ENCODE measurements around the gene RSPO1.
A peak's percentile ranks its signal among the peaks of the same experiment; 100 is the strongest.
"Not testable (repeated sequence)": the region's sequence is repeated elsewhere in the genome, so short reads cannot be mapped to it uniquely, and the experiment has no call there.

Gene RSPO1, protein sequence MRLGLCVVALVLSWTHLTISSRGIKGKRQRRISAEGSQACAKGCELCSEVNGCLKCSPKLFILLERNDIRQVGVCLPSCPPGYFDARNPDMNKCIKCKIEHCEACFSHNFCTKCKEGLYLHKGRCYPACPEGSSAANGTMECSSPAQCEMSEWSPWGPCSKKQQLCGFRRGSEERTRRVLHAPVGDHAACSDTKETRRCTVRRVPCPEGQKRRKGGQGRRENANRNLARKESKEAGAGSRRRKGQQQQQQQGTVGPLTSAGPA

DNA sequence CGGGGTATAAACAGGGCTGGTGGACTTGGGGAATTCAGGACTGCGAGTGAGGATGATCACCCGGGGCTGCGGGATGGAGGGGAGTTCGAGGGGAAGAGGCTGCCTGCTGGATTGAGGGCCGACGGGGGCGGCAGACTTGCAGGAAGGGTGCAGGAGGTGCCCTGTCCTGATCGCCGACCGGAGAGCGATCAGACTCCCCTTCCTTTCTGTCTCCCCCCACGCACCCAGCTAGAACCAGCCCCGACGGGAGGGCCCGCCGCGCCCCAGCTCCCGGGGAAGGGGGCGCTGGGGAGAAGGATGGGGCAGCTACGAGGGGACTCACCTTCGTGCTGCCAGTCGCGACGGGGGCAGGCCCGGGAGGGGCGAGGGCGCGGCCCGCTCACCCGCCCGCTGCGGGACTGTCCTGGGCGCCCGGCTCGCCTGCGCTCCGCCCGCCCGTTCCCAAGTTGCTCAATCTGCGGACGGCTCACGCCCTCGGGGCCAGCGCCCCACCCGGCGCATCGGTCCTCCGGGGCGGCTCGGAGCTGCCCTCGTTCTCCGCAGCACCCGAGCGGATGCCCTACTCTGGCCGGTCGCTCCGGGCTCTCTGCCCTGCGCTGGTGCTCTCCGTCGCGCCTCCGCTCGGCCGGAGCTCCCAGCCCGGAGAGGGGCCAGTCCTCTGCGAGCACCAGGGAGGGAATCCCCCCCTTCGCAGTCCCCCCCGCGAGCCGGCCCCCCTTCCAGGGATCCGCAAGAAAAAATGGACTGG lies at the start of gene RSPO1:
TSS of gene RSPO1 (minus strand) at position 649 of the 748 bp plus-strand sequence. CDS start 5,231 bp downstream, outside the sequence.
- no peak for DNase-seq (ENCODE audit: low read depth)

DNA sequence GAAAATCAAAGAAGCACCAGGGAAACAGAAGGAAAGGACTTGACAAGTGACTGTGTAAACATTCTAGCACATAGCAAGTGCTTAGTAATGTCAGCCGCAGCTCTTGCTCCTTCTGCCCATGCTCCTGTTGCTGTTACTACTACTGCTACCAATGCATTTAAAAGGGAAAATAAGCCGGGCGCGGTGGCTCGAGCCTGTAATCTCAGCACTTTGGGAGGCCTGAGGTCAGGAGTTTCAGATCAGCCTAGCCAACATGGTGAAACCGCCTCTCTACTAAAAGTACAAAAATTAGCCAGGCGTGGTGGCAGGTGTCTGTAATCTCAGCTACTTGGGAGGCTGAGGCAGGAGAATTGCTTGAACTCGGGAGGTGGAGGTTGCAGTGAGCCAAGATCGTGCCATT lies 49.5 kb upstream of the RSPO1 start:
- not testable (repeated sequence) for DNase-seq (ENCODE audit: low read depth)

DNA sequence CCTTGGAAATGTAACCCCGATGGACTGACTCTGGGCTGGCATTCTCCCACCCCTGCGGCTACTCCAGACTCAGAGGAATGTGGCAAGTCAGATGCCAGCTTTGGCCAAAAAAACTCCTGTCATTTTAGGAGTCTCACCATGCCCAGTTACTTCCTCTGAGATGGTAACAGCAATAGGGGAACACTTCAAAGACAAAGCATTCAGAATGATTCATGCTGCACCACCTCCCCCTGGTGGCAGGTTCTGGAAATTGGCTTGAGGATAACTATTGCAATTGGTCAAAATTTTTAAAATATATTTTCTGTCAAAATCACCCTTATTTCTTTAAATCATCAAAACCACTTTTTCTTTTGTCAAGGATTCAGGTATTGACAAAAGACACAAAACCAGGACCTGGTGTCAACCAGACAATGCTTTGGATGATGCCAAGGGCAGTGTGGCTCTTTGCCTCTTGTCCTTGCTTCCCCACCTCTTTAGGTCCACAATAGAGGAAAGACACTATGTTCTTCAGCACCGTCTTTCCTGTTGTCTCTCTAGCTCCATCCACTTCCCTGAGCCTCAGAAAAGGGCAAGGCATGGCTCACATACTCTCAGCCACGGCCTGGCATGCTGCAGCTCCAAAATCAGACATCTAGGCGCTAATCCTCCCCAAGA lies 47.8 kb upstream of the RSPO1 start:
- DNase-seq (ENCODE audit: low read depth): peak; percentile 59

DNA sequence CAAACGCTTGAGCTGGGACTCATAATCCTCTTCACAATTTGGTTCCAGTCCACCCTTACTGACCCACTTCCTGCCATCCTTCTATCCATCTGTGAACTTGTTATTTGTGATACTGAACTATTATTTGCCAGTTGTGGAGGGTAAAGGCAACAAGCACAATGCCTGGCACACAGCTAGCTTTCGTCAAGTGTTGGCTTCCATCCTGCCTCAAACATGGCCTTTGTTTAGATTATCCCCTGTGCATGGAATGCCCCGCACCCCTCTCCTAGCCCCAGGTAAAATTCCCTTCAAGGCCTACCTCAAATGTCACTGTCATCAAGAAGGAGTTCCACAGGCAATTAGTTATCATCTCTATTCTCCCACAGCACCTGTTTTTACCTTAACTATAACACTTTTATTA lies 46.2 kb upstream of the RSPO1 start:
- DNase-seq (ENCODE audit: low read depth): no peak

DNA sequence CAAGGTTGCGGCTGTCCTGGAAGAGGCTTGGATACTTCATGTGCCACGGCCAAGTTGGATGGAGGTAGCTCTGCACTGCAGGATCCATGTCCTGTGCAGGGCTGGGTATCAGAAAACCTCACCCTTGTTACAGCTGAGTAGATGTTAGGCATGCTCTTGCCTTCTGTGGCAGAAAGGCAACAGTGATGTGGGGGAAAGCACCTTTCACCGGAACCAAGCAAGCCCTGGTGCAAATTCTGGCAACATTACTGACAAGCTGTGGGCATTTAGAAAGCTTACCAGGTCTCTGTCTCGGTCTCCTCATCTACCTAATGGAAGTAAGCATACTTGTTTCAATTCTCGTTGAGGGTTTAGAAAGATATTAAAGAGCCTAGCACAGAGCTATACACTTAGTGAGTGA lies 43.1 kb upstream of the RSPO1 start:
- DNase-seq (ENCODE audit: low read depth): no peak

DNA sequence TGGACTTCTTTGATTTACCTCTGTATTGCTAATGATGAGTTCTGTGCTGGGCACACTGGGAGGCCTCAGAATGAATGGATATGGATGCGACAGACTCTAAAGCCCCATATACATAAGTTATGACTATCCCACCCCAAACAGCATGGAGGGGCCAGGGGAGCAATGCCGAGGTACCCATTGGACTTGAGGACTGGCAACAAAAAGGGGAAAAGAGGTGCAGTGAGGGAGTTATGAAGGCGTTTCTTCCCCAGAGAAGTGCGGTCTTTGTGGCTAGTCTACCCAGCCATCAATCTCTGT lies 42.4 kb upstream of the RSPO1 start:
- DNase-seq (ENCODE audit: low read depth): no peak

DNA sequence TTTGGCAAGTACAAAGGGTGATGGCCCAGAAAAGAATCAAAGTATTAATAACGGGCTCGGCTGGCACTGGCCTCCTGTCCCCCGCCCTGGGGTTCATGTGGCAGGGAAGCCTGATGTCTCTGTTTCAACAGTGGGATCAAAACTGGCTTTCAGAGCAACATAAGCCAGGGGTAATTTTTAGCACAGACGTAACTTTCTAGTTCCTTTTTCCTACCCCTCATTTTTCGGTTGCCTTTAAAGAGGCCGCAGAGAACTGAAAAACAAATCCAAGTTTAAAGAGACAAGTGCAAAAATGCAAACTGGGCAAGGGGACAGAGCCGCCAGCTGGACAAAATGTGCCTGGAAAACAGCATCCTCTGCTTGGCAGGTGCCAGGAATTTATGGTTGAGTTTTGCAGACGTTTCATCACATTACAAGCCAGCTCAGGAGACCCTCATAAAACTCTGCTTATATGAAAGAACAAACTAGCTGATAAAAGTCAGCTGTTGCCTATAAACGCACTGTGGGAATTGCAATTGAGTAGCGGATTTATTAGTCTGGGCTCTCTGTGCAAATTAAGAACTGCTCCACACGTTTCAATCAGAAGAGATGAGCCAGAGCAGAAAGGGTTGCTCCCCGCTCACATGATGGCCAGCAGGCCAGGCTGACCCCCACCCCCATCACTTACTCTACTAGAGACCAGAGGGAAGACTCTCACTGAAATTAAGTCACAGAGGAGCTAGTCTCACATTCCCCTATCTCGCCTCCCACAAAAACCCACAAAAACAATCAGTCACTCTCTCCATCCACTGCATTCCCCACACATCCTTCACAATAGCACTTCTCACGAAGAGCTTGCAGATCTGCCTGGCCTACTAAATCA lies 41.8 kb upstream of the RSPO1 start:
- no peak for DNase-seq (ENCODE audit: low read depth)

DNA sequence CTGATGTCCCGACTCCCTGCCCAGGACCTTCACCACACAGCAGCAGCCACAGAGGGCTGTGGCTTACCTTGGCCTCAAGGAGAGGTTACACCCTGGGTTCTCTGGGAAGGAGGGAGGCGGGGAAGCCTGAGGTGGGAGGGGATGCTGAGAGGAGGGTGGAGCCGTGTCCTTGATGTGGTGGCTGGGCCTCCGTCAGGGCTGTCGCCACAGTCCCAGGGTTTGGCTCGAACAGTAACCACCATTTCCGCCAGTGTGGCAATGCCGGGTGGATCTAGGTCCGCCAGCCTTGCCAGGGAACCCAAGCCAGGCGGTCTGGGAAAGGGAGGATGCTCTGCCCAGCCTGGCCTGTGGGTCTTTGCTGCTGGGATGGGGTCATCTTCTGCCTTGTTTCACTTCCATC lies 39.2 kb upstream of the RSPO1 start:
- DNase-seq (ENCODE audit: low read depth): no peak

DNA sequence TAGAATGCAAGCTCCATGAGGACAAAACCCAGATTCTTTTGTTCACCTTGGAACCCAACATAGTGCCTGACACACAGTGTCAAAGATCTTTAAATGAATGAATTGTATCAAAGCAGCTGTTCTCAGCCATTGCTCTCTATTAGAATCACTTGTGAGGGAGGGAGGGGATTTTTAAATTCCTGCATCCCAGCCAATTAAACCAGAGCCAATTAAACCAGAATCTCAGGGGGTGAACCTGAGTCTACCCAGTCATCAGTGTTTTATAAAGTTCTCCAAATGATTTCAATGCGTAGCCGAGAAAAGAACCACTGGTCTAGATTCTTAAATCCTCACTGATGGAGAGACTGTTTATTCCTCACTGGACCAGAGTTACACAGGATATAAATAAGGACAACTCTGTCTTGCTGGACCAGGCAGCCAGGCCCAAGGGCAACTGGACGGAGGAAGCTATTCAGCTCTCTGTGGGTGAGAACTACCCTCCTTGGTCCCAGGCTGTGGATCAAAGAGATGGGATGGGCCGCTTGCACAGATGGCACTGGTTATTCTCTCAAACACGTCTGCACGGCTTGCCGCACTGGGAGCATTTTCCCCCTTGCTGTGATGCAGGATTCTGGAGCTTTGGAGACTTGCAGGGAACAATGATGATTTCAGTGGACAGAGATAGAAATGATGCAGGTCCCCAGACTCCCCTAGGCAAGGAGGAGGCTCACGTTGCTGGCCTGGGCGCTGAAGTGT lies 37.6 kb upstream of the RSPO1 start:
- DNase-seq (ENCODE audit: low read depth): no peak

DNA sequence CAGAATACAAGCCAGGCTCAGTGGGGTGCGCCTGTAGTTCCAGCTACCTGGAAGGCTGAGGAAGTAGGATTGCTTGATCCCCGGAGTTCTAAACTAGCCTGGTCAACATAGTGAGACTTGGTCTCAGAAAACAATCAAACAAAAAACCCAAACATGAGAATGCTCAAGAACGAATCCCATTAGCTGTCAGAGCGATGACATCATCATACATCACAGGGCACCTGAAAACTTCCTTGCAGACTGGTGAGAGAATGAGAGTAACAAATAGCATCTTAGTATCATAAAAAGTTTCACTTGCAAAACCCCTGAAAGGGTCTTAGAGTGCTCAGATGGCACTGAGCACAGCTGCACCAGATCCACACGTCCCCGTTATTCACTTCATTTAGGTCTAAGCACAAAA lies 36.6 kb upstream of the RSPO1 start:
- no peak for DNase-seq (ENCODE audit: low read depth)

DNA sequence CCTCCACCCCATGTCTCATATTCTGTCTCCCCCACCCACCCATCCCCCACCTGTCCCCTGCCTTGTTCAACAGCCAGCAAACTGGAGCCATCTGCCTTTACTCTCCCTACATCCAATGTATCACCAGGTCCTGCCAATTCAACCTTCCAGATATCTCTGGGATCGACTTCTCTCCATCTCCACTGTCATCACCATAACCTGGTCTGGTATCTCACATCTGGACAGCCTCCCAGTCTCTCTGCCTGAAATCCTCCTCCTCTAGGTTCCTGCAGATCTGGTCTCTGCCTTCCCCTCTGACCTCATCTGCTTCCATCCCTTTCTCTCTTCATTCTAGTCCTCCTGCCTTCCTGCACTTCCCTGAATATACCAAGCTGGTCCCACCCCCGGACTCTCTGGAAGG lies 35.4 kb upstream of the RSPO1 start:
- no peak for DNase-seq (ENCODE audit: low read depth)

DNA sequence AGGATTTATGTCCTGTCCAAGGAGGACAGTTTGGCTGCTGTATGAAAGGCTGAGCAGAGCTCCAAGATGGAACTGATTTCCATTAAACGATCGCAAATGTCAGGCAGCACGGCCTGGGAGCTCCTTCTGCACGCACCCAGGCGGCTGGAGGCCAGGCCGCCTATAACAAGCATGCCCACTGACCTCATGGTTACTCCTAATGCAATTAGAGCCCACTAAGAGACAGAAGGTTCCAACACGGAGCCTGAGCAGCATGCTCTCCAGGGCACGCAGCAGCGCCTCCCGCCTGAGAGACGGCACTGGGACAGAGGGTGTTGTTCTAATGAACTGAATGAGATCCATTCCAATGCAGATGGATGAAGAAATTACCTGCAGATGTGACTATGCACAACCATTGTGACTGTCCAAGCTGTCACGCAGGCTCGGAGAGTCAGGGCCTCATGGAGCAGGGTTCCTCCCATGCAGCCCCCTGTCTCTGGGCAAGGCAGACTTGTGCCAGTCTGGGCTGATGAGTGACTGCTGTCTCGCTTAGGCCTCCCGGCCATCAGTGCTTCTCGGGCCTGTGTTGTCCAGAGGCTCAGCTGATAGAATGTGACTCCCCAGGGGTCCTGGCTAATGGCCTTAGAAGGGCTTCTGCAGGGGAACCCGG lies 32.5 kb upstream of the RSPO1 start:
- no peak for DNase-seq (ENCODE audit: low read depth)

DNA sequence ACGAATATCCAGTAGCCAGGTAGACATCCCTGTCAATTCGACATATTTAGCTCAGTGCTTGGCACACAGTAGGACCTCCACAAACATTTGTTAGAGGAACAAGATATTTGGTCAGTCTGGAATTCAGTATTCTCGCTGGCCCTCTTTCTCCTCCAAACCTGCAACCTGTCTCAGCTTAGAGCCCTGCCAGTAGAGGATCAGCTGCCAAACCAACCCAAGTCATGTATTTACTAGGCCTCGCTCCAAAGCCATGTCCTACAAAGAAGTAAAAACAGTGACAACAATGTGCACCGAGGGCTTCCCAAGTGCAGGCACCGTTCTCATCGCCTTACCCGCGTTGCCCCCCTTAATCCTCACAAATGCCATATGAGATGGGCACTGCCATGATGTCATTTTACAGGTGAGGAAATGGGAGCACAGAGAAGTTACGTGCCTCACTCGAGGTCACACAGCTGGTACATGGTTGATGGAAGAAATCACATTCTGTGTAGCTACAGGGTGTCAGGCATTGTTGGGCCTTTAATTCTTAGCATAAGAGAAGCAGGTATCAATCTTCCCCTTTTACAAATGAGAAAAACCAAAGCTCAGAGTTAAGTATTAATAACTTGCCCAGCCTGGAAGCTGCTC lies 31.7 kb upstream of the RSPO1 start:
- no peak for DNase-seq (ENCODE audit: low read depth)

DNA sequence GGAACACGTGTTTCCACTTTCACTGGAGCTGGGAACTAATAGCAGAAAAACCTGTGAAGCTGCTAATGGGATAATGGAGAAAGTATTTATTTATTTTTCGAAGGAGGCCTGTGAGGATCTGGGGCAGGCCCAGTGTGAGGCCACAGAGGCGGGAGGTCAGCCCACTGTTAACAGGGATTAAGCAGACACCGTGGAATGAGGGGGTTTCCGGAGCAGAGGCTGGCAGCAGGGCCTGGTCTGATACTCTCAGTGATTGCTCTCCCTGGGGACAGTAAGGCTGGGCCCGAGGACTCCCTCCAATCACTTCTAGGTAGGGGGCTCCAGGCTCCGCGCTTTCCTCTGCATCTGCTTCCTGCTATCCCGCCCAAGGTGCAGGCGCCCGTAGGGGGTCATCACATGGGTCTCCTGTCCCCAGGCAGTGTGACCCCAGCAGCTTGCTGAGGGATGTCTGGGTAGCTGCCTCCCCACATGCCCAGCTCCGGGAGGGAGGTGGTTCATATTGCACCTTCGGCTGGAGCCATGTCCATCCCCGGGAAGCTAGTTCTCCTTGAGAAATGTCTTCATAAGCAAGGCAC lies 28.8 kb upstream of the RSPO1 start:
- no peak for DNase-seq (ENCODE audit: low read depth)

DNA sequence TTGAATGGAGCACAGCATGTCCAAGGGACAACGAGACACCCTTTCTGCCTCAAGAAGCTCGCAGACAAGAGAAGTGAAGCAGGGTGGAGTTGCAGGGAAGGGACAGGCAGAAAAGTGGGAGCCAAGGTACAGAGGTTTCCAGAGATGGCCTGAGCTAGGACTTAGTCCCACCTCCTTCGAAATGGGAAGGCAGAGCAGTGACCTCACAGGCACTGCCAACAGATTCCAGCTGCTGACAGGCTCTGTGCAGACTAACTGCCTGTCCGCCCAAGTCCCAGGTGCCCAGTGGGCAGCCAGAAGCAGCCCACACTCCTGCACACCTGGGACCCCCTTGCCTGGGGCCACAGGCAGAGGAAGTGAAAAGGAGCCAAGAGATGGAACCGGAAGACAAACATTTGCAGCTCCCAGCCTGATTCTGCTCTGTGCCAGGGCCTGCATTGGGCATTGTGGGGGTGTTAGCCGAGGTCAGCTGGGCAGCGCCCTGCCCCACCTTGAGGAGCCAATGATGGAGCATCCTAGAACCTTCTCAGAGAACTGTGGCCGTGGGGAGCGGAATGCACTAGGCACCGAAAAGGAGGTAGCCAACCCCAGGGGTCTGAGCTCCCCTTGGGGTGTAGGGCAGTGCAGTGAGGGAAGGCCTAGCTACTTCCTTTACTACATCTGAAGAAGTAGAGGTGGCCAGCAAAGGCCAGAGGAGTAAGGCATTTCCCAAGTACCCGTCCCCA lies 27.5 kb upstream of the RSPO1 start:
- DNase-seq (ENCODE audit: low read depth): no peak

DNA sequence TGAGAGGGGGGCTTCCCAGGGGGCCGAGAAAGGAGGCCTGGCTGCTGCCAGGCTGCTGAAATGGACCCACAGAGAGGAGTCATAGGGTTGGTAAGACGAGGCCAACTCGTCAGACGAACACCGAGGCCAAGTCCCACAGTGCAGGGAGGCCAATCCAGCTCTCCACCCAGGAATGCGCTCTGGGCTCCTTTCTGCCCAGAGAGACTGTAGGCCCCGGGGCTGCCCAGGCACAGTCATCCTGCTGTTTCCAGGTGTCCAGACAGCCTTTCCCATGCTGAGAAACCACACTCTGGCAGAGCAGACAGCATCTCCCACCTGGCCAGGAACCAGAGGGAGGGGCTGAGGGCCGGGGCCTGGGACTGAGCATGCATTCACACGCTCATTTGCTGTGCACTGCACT lies 26.7 kb upstream of the RSPO1 start:
- no peak for DNase-seq (ENCODE audit: low read depth)

DNA sequence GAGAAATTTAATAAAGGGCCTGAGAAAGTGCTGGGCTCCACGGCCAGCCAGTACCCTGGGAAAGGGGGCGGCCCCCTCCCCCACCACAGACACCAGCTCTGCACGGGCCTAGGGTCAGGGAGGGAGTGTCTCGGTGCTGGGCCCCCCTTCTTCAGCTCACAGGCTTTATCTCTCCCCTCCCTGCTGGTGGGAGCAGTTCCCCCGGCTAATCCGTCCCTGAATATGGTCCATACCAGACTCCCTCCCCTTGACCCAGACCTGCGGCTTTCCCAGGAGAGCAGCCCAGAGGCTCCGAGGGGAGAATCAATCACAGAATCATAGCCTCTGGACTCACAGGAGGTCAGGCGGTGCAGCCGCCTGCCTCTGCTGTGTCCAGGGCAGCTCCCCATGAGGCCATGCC lies 26.0 kb upstream of the RSPO1 start:
- no peak for DNase-seq (ENCODE audit: low read depth)

DNA sequence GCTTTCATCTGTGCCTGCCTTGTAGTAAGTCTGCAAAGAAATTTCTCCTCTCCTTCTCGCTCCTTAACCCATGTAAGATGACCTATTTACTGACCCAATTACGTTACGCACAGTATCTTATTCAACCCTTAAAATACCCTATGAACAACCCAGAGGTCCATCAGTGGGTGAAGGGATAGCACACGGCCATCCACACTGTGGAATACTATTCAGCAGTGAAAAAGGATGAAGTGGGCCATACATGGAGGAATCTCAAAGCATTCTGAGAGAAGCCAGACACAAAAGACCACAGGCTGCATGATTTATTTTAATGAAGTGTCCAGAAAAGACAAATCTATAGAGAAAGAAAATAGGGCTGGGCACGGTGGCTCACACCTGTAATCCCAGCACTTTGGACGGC lies 23.8 kb upstream of the RSPO1 start:
- no peak for DNase-seq (ENCODE audit: low read depth)

DNA sequence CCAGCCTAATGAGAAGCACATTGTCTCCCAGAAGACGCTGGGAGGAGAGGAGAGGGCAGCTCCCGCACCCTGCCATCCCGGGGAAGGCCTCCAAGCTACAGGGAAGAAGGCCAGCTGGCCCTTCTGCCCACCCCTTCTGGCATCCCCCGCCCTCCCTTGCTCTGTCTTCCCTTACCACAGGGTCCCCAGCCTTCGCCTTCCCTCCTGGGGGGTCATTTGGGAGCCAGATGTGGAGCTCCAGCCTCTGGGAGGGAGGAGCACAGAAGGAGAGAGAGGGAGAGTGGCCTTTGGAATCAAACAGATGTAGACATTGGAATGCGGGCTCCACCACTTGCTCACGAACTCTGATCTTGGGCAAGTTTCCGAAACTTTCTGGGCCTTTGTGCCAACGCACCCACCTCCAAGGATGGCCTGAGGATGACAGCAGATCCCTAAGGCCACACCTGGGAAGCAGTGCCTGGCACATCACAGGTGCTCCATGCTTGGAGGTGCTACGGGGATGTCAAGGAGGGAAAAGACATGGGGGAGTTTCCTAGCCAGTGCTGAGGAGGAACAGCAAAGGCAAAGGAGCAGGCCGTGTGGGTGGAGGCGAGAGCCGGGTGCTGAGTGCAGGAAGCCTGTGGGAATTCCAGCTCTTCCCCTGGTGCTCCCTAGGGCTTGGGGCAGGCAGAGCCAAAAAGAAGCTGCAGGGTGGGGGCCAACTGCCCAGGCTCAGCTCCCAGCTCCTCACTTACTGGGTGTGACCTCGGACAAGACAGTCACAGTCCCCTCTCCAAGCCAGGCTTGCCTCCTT lies 23.1 kb upstream of the RSPO1 start:
- no peak for DNase-seq (ENCODE audit: low read depth)

All from stimulated activated CD4-positive, alpha-beta T cell treated with anti-CD3 and anti-CD28 coated beads, Interleukin-2, amount 100 ng/mL, for 4 hours (primary cell).